T-helper 9 cell (primary cell): ENCODE results near the gene HELLS.
"Not testable (repeated sequence)": the region's sequence is repeated elsewhere in the genome, so short reads cannot be mapped to it uniquely, and the experiment has no call there.

Experiments
- DNase-seq: peaks from one replicate; pipeline ENCODE4 v3.0.0-alpha.2; 2020
- total RNA-seq, 2 donors: gene quantifications; one replicate each; lab custom pipeline; 2026; lab: John Stamatoyannopoulos, UW

HELLS gene
- total RNA-seq: 10.6 to 18.1 reads per million in 2 donors

DNA sequence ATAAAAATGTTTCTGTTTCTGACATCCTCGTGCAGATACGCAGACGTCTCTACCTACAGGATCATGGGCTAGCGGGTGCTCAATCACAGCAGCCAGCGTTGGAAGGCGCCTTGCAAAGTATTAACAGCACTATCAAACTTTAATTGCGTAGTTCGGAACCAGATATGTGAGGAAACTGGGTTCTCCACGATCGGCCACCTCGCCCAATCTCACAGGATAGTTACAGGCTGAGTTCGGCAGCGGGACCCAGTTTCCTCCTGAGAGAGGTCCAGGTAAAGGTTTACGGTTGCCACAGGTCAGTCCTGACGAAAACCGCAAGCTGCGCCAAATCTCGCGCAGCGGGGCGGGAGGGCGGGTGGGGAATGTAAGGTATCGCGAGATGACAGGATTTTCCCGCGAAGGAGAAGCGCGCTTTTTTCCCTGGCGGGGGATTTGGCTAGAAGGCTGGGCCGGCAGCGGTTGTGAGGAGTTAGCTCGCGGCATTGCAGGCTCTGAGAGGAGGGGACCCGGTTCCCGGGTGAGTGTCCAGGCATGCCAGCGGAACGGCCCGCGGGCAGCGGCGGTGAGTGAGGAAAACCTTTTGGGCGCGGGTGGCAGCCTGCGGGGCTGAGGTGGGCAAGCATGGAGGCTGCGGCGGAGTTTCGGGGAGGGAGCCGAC is at the start of gene HELLS:
TSS of gene HELLS (plus strand) at position 398 of the 658 bp plus-strand sequence. CDS start at position 532, 134 bp downstream.
- DNase-seq: peak; percentile 52

DNA sequence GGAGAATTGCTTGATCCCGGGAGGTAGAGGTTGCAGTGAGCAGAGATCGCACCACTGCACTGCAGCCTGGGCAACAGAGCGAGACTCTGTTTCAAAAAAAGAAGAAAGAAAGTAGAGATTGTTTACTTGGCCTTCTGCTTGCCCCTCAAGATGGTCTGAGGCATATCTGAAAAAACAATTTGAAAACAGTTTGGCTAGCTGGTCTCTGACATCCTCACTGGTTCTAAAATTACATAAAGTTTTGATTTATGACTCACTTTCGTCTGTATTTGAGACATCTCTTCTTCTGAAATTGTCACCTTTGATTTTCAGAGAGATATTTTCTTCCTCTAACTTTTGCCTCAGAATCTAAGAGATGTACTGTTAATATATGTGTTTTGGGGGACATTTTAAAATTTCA is 49.6 kb upstream of the HELLS start:
- no peak for DNase-seq

DNA sequence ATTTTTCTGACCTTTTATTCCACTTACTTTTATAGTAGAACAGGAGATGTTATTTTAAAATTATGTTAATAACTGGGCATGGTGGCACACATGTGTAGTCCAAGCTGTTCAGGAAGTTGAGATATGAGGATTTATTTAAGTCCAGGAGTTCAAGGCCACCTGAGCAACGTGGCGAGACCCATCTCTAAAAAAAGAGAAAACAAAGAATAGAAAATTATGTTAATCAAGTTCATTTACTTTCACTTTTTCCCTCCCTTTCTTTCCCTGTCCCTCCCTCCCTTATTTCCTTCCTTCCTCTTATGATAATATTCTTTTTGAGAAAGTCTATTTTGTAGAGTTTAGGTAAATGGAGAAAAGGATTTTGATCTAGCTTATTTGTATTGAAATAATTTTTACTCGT is 48.9 kb upstream of the HELLS start:
- DNase-seq: no peak

DNA sequence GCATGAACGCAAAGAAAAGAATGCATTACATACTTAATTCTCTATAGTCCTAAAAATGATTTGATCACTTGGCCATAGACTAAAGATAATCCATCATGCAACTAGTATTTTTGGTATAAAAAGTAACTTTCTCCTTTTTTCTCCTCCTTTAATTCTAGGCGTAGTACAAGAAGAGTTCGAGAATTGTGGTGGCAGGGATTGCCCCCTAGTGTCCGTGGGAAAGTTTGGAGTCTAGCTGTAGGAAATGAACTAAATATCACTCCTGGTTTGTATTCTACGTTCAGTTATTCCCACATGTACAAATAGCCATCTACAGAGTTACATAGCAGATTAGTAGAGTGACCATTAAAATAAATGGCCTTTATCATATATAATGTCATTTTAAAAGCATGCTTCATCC is 45.5 kb upstream of the HELLS start:
- DNase-seq: no peak

DNA sequence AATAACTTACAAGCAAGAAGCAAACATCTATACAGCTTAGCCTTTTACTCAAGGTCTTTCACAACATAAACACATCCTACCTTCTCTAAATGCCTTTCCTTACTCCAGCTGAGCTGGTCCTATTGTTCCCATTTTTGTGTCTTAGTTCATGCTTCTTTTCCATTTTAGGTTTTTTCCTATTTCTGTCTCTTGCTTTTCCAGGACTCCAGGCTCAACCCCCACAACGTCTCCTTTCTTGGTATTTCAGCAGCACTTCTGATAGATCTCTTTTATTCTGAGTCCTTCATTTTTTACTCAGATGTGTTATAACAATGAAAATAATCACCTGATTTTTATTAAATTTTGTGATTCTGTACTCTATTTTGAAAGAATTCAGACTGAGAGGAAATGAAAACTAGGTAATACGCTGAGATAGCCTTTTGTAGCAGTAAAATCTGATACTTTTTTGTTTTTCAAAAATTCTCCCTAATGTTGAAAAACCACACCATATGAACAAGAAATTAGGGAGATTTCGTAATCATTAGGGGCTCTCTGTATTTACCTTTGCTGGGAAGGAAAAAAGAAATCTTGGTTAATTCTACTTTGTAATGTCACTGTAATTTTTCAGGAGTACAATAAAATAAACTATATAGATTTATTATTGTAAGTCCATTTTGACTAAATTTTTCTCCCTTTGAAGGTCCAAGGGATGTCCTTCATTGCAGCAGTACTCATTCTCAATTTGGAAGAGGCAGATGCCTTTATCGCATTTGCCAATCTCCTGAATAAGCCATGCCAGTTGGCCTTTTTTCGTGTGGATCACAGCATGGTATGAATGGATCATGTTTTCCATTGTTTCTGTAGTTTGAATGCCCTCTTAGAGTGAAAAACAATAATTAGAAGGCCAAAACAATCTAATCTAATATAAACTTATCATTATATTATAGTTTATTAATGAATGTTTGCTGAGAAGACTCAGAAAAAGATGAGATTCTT is 24.0 kb upstream of the HELLS start:
- no peak for DNase-seq

DNA sequence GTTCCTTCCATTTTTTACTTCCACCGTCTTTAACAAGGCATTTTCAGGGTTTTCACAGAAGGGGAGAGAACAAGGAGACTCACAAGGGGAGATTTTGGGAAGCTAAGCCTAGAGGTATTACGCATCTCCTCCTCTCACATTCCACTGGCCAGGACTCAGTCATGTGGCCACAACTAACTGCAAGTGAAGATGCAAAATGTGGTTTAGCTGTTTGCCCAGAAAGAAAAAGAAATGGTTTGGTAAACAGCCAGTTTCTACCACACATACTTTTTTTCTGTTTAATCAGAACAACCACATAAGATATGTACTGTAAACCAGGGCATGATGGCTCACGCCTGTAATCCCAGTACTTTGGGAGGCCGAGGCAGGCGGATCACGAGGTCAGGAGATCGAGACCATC is 21.4 kb upstream of the HELLS start:
- DNase-seq: no peak

DNA sequence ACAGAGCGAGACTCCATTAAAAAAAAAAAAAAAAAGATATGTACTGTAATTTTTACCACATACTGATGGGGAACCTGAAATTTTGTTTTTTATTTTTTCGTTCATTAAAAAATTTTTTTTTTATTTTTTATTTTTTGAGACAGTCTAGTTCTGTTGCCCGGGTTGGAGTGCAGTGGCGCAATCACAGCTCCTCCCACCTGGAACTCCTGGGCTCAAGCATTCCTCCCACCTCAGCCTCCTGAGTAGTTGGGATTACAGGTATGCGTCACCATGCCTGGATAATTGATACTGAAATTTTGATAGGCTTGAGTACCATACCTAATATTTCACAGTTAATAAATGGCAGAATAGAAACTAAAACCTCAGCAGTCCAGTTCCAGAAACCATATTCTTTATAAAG is 20.9 kb upstream of the HELLS start:
- no peak for DNase-seq

DNA sequence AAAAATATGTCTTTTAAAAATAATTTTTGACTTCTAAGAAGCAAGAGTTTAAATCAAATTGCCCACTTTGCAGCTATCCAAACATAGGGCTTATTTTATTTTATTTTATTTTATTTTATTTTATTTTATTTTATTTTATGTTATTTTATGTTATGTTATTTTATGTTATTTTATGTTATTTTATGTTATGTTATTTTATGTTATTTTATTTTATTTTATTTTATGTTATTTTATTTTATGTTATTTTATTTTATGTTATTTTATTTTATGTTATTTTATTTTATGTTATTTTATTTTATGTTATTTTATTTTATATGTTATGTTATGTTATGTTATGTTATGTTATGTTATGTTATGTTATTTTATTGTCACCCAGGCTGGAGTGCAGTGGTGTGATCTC is 14.0 kb upstream of the HELLS start:
- not testable (repeated sequence) for DNase-seq

DNA sequence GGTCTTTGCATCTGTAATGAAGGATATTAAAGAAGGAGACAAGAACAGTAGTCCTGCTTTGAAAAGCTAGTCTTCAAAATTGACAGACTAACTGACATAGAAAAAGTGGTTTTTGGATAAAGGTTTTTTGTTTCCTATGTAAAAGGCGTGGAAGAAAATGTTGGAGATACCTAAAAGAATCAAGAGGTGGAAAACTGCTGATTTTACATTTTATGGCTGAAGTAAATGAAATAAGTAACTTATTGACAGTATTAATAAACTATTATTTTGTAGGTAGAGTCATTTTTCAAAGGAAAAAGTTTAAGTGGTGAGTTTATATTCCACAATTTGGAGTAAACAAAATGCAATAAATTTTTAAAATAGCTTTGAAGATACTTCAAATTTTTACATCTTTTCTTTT is 12.6 kb upstream of the HELLS start:
- DNase-seq: no peak

DNA sequence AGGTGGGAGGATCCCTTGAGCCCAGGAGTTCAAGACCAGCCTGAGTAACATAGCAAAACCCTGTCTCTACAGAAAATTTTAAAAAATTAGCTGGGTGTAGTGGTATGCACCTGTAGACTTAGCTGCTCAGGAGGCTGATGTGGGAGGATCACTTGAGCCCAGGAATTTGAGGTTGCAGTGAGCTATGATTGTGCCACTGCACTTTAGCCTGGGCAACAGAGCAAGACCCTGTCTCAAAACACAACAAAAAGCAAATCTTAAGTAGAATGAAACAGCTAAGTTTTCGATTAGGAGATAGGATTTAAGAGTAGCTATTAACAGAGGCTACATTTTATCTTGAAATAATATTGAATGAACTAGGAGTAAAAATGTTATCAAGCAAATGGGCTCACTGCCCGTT is 3.3 kb upstream of the HELLS start:
- DNase-seq: not testable (repeated sequence)

DNA sequence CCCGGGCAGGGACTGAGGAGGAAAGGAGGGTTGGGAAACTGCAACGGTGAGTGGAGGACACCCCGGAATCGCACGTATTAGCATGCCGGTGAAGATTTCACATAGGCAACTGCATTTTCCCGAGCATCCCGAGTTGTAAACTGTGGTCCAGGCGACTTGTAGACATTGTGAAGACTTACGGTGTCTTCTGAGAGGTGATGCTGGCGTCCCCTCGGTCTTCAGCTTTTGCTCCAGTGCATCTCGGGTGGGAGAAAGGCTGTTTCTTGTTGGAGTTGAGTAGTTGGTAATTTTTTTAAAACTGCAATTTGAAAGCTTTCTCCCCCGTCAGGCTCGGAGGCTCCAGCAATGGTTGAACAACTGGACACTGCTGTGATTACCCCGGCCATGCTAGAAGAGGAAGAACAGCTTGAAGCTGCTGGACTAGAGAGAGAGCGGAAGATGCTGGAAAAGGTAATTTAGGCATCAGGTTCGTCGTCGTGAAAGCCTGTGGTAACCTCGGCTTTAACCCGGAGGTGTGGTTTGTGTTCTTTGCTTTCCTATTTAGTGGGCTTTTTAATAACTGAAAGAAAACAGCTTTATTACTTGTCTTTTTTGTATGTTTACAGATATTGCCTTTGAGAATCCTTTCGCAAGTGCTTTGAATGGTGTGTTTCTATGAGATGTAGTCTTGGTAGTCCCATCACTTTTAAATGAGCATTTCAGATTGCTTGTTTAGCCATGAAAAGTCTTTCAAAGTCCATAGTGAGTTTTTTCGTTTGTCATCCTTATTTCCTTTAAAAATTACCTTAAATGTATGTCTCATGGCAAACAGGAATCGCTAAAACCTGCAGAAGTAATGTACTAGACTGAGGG is 687 bp downstream of the HELLS start:
- DNase-seq: no peak

DNA sequence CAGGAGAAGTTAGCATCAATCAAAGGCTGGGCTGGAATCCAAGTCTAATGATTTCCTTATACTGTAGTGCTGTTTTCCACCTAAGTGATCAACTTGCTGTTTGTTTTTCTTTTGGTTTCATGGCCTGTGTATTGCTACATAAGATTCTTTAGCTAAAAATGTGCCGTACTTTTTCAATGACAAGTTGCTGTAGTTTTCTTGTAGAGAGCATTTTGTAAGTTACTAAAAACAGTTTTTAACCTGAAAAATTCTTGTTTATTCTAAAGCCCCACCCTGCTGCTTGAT is 1.3 kb downstream of the HELLS start:
- no peak for DNase-seq

DNA sequence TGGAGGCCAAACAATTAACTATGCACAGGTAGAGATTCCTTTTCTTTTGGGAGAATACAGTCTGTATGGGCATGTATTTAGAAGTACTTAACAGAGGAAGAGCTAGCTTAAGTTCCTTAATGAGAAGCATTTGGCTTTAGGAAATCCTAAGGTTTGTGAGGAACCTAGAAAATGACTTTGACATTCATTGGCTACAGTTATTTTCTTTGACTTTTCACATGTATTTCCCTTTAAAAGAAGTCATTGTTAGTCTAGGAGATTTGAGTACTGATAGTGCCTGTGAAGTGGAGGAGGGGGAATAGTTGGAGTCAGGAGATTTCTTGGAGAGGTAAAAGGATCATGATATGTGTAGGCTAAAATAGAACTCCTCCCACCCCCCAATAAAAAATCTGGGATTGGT is 3.6 kb downstream of the HELLS start:
- no peak for DNase-seq

DNA sequence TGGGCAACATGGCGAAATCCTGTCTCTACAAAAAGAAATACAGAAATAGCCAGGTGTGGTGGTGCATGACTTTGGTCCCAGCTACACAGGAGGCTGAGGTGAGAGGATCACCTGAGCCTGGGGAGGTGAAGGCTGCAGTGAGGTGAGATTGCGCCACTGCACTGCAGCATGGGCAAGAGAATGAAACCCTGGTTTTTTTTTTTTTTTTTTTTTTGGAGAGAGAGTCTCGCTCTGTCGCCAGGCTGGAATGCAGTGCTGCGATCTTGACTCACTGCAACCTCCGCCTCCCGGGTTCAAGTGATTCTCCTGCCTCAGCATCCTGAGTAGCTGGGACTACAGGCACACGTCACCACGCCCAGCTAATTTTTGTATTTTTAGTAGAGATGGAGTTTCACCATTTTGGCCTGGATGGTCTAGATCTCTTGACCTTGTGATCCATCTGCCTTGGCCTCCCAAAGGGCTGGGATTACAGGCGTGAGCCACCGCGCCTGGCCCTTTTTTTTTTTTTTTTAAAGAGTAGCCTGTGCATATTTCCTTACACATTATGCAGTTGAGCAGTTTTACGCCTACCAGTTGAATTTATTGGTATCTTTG is 22.2 kb downstream of the HELLS start:
- DNase-seq: not testable (repeated sequence)

DNA sequence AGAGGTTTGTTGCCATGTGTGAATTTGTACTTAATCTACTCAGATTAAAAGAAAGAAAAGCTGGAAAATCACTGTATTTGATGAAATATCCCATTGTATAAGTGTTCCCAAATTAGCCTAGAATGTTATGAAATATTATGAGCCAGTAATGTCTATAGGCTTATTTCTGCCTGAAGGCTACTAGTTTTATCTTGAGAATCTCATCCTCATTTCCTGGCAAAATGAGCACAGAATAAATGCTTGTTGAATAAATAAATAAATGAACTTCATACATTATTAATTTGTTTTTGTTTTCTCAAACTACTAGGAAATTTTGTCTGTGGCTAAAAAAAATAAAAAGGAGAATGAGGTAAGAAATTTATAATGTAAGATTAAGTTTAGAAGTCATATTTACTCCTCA is 25.5 kb downstream of the HELLS start:
- no peak for DNase-seq

DNA sequence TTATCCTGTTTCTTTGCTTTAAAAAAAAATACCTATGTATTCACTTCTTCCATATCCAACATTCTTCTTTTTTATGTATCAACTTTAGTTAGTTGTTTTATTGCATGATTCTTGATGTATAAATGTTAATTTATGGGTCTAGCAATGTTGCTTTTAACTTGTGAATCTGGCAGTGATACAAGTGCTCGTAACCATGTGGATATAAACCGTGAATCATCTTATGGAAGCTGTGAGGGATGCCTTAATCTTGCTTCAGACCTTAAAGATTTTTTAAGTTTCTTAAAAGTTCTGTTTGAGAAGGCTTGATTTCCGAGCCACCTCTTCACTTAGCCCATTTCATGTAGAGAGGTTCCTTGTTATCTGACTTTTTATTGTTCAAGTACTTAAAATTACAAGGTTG is 25.9 kb downstream of the HELLS start:
- no peak for DNase-seq

DNA sequence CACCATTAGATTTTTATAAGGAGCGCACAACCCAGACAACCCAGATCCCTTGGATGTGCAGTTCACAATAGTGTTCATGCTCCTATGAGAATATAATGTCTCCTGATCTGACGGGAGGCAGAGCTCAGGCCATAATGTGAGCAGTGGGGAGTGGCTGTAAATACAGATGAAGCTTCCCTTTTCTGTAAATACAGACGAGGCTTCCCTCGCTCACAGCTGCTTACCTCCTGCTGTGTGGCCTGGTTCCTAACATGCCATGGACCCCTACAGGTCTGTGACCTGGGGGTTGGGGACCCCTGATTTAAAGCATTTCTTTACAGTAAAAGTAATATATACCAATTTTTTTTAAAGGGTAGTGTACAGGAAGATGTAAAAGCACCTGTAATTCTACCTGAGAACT is 33.2 kb downstream of the HELLS start:
- DNase-seq: no peak

DNA sequence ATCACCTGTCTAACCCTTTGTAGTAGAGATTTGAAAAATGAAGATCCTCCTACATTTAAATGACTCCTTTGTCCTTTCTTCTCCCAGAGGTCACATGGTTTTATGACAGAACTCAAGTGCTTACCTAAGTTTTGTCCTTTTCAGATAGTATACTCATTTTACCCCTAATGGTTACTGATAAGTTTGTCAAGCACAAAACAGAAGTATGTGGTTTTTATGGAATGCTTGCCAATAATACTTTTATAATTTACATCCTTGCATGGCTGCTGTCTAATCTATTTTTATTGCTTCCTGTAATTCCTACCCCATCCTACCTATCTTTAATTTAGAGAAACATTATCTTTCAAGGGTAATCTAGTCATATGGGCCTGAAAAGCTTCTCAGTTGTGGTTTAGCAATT is 37.5 kb downstream of the HELLS start:
- no peak for DNase-seq

DNA sequence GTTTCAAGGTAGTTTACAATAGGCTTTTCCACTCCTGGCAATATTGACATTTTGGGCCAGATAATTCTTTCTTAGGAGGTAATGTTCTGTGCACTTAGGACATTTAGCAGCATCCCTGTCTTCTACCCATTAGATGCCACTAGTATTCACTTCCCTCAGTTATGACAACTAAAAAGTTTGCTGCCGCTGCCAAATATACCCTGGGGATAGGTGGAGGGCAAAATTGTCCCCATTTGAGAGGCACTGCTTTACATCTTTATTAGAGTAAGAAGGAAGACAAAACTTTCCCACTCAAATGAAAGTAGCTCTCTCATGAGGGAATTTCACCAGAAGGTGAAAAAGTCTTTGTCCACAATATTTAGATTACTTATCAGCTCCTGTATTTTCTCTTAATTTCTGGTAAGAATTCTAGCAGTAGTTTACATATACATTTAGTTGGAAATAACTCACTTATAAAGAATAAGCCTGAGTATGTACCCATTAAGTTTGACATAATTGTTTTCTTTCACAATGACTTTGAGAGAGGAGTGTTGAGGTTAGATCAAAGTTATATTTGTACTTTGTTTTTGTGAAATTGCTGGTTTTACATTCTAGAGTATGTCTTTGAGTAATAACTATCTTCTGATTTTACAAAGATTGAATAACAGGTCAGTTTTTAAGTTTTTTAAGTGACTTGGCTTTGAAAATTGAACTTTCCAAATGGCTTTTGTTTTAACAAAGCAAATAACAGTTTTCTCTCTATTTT is 46.0 kb downstream of the HELLS start:
- no peak for DNase-seq

DNA sequence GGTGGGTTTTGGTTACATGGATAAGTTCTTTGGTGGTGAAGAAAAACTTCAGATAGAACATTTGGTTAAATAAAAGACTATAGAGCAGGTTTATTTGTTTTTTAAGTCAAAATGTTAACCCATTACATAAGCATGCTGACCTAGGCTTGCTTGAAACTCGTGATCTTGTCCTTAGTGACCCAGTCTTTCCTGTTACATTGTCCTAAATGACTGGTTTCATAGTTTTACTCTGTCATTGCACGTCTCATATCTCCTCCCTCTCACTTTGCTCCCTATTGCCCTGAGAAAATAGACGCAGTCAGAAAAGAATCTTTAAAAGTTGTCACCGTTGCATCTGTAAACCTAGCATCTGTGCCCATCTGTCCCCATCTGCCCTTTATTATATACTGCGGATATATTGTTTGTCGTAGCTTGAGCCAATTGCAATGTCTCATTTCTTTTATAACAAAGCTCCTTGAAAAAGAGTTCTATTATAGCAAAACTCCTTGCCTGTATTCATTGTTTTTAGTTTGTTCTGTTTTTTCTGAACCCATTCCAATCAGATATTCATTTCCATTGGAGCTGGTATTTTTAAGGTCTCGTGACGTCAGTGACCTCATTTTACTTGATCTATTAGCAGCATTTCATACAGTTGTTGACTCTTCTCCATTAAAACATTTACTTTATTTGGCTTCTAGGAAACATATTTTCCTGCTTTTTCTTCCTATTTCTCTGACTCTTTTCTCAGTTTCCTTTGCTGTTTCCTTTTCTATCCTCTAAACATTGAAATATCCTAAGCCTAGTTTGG is 57.3 kb downstream of the HELLS start:
- DNase-seq: no peak

DNA sequence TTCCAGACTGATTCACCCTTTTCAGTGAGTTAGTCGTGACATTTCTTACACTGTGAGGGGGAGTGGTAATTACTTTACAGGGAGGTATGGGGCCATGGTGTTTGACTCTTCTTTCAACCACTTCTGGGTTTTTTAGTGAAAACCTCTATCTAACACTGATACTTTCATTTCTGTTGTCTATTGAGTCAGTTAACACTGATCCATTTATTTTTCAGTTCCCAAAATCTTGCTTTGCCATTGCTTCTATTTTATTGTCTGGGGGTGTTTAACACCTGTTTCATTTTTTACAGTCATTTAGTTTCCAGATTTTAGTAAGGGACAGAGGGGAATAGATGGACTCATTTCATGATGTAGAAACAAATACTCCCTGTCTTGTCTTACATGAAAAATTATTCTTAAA is 61.5 kb downstream of the HELLS start:
- DNase-seq: no peak
